HEK293 (cell line): ENCODE data around the gene CDKN2A.

Source experiments
- CTCF ChIA-PET: fragments of 350-600 bp; formaldehyde crosslinking; extraction: SDS; loops from one replicate; lab custom pipeline; 2021; ENCODE audit warnings: antibody characterized with exemption; lab: Yijun Ruan, JAX
- POLR2A ChIA-PET: fragments of 300-600 bp; formaldehyde crosslinking; extraction: SDS; loops from one replicate; lab custom pipeline; 2020; ENCODE audit warnings: antibody characterized with exemption, inconsistent platforms; lab: Yijun Ruan, JAX
- H3K27ac ChIP-seq: fragments of 200-500 bp; sonication (Bioruptor generic); 2 replicates; pipeline ENCODE4 v1.5.1; 2014; ENCODE audit warnings: low read depth, low read length, control low read depth, inconsistent platforms; ENCODE audit errors: extremely low read depth
- H3K36me3 ChIP-seq, 2 experiments: fragments of 200-500 bp in 1 of 2; sonication (Bioruptor generic) in 1 of 2; 1 replicate in 1 of 2; 2 replicates in 1 of 2; pipeline ENCODE4 v1.5.1; 2014 to 2017; ENCODE audit warnings: inconsistent platforms in 2 of 2, low read length in 2 of 2; ENCODE audit not compliant: control insufficient read depth in 2 of 2, insufficient read depth in 1 of 2
- H3K4me1 ChIP-seq: fragments of 200-500 bp; sonication (Bioruptor generic); 2 replicates; pipeline ENCODE4 v1.5.1; 2014; ENCODE audit warnings: mild to moderate bottlenecking, low read length, inconsistent platforms; ENCODE audit not compliant: control insufficient read depth, insufficient read depth
- H3K4me3 ChIP-seq: 2 replicates; pipeline ENCODE4 v1.5.1; 2011; ENCODE audit warnings: low read depth, mild to moderate bottlenecking, control low read depth, low read length, moderate library complexity
- H3K9me3 ChIP-seq: fragments of 200-500 bp; sonication (Bioruptor generic); 2 replicates; pipeline ENCODE4 v1.5.1; 2014; ENCODE audit warnings: low read depth, low read length, inconsistent platforms; ENCODE audit not compliant: control insufficient read depth, insufficient read depth
- FEZF1 ChIP-seq: fragments of 450-650 bp; formaldehyde crosslinking; IDR thresholded peaks from 2 replicates; pipeline ENCODE4 v1.5.1; 2016; ENCODE audit warnings: missing biosample characterization, missing genetic modification characterization
- KLF9 ChIP-seq: fragments of 450-650 bp; formaldehyde crosslinking; IDR thresholded peaks from 2 replicates; pipeline ENCODE4 v1.5.1; 2016; ENCODE audit warnings: missing biosample characterization, missing genetic modification characterization, low read depth
- SALL2 ChIP-seq: fragments of 450-650 bp; formaldehyde crosslinking; IDR thresholded peaks from 2 replicates; pipeline ENCODE4 v1.5.0; 2017; ENCODE audit warnings: missing biosample characterization, mild to moderate bottlenecking, missing genetic modification characterization, borderline replicate concordance
- SETDB1 ChIP-seq: IDR thresholded peaks from one replicate; pipeline ENCODE4 v1.6.1; 2017; ENCODE audit warnings: mild to moderate bottlenecking, low read length, moderate library complexity, mixed read lengths; ENCODE audit not compliant: insufficient read length
- TRIM28 ChIP-seq: IDR thresholded peaks from 2 replicates; pipeline ENCODE4 v1.6.1; 2011; ENCODE audit warnings: low read length, control low read depth, borderline replicate concordance
- ZBTB48 ChIP-seq: fragments of 450-650 bp; formaldehyde crosslinking; IDR thresholded peaks from 2 replicates; pipeline ENCODE4 v1.5.1; 2016; ENCODE audit warnings: missing biosample characterization, missing genetic modification characterization
- ZFP41 ChIP-seq: fragments of 450-650 bp; formaldehyde crosslinking; IDR thresholded peaks from 2 replicates; pipeline ENCODE4 v1.5.1; 2016; ENCODE audit warnings: missing biosample characterization, missing genetic modification characterization, borderline replicate concordance
- ZNF140 ChIP-seq: fragments of 450-650 bp; formaldehyde crosslinking; IDR thresholded peaks from 2 replicates; pipeline ENCODE4 v1.5.1; 2016; ENCODE audit warnings: missing biosample characterization, missing genetic modification characterization
- ZNF174 ChIP-seq: fragments of 450-650 bp; formaldehyde crosslinking; IDR thresholded peaks from 2 replicates; pipeline ENCODE4 v1.5.0; 2017; ENCODE audit warnings: missing biosample characterization, mild to moderate bottlenecking, missing genetic modification characterization
- ZNF19 ChIP-seq: fragments of 450-650 bp; formaldehyde crosslinking; IDR thresholded peaks from 2 replicates; pipeline ENCODE4; 2016; ENCODE audit warnings: missing biosample characterization, missing genetic modification characterization, low read depth
- ZNF529 ChIP-seq: fragments of 450-650 bp; formaldehyde crosslinking; IDR thresholded peaks from 2 replicates; pipeline ENCODE4 v1.5.1; 2017; ENCODE audit warnings: missing genetic modification characterization, missing biosample characterization; ENCODE audit not compliant: insufficient replicate concordance
- ZNF530 ChIP-seq: fragments of 450-650 bp; formaldehyde crosslinking; IDR thresholded peaks from 2 replicates; pipeline ENCODE4 v1.5.1; 2016; ENCODE audit warnings: low read depth, missing biosample characterization, missing genetic modification characterization
- ZNF548 ChIP-seq: fragments of 450-650 bp; formaldehyde crosslinking; IDR thresholded peaks from 2 replicates; pipeline ENCODE4 v1.5.1; 2016; ENCODE audit warnings: missing biosample characterization, missing genetic modification characterization
- ZNF561 ChIP-seq: fragments of 450-650 bp; IDR thresholded peaks from 2 replicates; pipeline ENCODE4 v1.5.1; 2018; ENCODE audit warnings: missing biosample characterization, missing genetic modification characterization, borderline replicate concordance
- ZNF571 ChIP-seq: fragments of 450-650 bp; formaldehyde crosslinking; IDR thresholded peaks from 2 replicates; pipeline ENCODE4 v1.5.0; 2017; ENCODE audit warnings: missing biosample characterization, missing genetic modification characterization
- ZNF792 ChIP-seq: fragments of 450-650 bp; formaldehyde crosslinking; IDR thresholded peaks from 2 replicates; pipeline ENCODE4 v1.5.1; 2016; ENCODE audit warnings: missing biosample characterization, missing genetic modification characterization
- ZXDB ChIP-seq: fragments of 450-650 bp; formaldehyde crosslinking; IDR thresholded peaks from 2 replicates; pipeline ENCODE4 v1.5.1; 2016; ENCODE audit warnings: missing biosample characterization, missing genetic modification characterization
- TF ChIP-seq, protein P1 (sequence below): fragments of 450-650 bp; formaldehyde crosslinking; IDR thresholded peaks from 2 replicates; pipeline ENCODE4 v1.5.1; 2017; ENCODE audit warnings: missing biosample characterization, mild to moderate bottlenecking, missing genetic modification characterization, moderate library complexity
- TF ChIP-seq, protein P2 (sequence below): fragments of 450-650 bp; formaldehyde crosslinking; IDR thresholded peaks from 2 replicates; pipeline ENCODE4 v1.5.1; 2017; ENCODE audit warnings: missing biosample characterization, missing genetic modification characterization
- TF ChIP-seq, protein P3 (sequence below): fragments of 450-650 bp; formaldehyde crosslinking; IDR thresholded peaks from 2 replicates; pipeline ENCODE4 v1.5.1; 2016; ENCODE audit warnings: missing biosample characterization, missing genetic modification characterization
- TF ChIP-seq, protein P4 (sequence below): fragments of 450-650 bp; formaldehyde crosslinking; IDR thresholded peaks from 2 replicates; pipeline ENCODE4 v1.5.1; 2016; ENCODE audit warnings: missing biosample characterization, missing genetic modification characterization

CDKN2A gene

DNA sequence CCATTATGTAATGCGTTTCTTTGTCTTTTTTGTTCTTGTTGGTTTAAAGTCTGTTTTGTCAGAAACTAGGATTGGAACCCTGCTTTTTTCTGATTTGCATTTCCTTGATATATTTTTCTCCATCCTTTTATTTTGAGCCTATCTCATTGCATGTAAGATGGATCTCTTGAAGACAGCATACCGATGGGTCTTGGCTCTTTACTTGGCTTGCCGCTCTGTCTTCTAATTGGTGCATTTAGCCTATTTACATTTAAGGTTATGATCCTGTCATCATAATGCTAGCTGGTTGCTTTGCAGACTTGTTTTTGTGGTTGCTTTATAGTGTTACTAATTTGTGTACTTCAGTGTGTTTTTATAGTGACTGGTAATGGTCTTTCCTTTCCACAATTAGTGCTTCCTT is 28.2 kb upstream of the CDKN2A start:
- POLR2A ChIA-PET, result no interaction called here
- TF ChIP-seq ZBTB48 (tag by site-specific recombination) (no peak), ZNF140 (tag by site-specific recombination) (no peak), ZNF548 (tag by site-specific recombination) (no peak), KLF9 (tag by site-specific recombination) (no peak), SETDB1 (peak; percentile 74), SALL2 (tag by site-specific recombination) (no peak), ZFP41 (tag by site-specific recombination) (no peak), FEZF1 (tag by site-specific recombination) (no peak), ZNF19 (no peak), ZXDB (tag by site-specific recombination) (no peak), ZNF571 (tag by site-specific recombination) (no peak), ZNF529 (peak; percentile 65), ZNF792 (tag by site-specific recombination) (no peak), TRIM28 (0 out of 2 replicates have a peak, but pooled peaks have one; percentile 31), ZNF174 (tag by site-specific recombination) (no peak)
- TF ChIP-seq, protein P1, sequence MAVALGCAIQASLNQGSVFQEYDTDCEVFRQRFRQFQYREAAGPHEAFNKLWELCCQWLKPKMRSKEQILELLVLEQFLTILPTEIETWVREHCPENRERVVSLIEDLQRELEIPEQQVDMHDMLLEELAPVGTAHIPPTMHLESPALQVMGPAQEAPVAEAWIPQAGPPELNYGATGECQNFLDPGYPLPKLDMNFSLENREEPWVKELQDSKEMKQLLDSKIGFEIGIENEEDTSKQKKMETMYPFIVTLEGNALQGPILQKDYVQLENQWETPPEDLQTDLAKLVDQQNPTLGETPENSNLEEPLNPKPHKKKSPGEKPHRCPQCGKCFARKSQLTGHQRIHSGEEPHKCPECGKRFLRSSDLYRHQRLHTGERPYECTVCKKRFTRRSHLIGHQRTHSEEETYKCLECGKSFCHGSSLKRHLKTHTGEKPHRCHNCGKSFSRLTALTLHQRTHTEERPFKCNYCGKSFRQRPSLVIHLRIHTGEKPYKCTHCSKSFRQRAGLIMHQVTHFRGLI (tag by site-specific recombination), result no peak
- TF ChIP-seq, protein P2, sequence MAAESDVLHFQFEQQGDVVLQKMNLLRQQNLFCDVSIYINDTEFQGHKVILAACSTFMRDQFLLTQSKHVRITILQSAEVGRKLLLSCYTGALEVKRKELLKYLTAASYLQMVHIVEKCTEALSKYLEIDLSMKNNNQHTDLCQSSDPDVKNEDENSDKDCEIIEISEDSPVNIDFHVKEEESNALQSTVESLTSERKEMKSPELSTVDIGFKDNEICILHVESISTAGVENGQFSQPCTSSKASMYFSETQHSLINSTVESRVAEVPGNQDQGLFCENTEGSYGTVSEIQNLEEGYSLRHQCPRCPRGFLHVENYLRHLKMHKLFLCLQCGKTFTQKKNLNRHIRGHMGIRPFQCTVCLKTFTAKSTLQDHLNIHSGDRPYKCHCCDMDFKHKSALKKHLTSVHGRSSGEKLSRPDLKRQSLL (tag by site-specific recombination), result no peak
- TF ChIP-seq, protein P3, sequence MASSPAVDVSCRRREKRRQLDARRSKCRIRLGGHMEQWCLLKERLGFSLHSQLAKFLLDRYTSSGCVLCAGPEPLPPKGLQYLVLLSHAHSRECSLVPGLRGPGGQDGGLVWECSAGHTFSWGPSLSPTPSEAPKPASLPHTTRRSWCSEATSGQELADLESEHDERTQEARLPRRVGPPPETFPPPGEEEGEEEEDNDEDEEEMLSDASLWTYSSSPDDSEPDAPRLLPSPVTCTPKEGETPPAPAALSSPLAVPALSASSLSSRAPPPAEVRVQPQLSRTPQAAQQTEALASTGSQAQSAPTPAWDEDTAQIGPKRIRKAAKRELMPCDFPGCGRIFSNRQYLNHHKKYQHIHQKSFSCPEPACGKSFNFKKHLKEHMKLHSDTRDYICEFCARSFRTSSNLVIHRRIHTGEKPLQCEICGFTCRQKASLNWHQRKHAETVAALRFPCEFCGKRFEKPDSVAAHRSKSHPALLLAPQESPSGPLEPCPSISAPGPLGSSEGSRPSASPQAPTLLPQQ (tag by site-specific recombination), result no peak
- Histone ChIP-seq H3K27ac (no peak overlapping the region), H3K4me3 (no peak overlapping the region), H3K9me3 (no peaks in the 10 kb centered on the region; the same call in 1 of the 2 replicates), H3K4me1 (no peaks in the 10 kb centered on the region), H3K36me3 (peaks cover 0 to 6% of the 10 kb centered on the region in 2 experiments; a peak in 2 of 3 replicates)
- CTCF ChIA-PET, result no interaction called here

DNA sequence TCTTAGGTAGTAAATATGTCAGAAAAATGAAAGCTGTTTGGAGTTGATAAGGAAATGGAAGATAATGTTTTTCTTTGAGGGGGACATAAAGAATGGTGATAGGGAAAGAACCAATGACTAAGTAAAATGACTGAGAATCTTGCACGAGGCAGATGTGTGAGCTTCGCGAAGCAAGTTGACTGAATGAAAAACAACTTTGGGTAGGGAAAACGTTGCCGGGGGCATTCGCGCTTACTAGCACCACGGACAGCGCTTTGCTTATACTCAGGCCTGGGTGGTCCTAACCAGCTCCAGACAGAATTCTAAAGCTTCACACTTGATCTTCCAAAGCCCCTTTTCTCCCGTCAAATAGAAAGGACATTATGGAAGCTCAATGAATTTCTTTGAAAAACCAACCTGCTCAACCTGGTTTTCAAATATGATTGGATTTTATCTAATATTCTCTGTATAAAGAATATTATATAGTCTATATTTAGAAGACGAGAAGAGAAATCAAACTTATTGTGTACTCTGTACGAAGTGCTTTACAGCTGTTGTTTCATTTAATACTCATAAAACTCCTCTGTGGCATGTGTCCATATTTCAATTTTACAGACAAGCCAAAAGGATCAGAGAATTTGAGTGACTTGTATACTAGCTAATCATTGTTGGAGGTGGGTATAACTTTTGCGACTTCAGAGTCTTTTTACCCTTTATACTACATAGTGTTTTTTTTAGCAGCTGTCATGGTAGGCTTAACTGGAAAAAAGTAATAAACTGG is 16.9 kb upstream of the CDKN2A start:
- H3K4me3 ChIP-seq, result no peak overlapping the region
- TF ChIP-seq ZNF561 (tag by site-specific recombination) (no peak), ZNF530 (tag by site-specific recombination) (no peak)
- TF ChIP-seq, protein P4, sequence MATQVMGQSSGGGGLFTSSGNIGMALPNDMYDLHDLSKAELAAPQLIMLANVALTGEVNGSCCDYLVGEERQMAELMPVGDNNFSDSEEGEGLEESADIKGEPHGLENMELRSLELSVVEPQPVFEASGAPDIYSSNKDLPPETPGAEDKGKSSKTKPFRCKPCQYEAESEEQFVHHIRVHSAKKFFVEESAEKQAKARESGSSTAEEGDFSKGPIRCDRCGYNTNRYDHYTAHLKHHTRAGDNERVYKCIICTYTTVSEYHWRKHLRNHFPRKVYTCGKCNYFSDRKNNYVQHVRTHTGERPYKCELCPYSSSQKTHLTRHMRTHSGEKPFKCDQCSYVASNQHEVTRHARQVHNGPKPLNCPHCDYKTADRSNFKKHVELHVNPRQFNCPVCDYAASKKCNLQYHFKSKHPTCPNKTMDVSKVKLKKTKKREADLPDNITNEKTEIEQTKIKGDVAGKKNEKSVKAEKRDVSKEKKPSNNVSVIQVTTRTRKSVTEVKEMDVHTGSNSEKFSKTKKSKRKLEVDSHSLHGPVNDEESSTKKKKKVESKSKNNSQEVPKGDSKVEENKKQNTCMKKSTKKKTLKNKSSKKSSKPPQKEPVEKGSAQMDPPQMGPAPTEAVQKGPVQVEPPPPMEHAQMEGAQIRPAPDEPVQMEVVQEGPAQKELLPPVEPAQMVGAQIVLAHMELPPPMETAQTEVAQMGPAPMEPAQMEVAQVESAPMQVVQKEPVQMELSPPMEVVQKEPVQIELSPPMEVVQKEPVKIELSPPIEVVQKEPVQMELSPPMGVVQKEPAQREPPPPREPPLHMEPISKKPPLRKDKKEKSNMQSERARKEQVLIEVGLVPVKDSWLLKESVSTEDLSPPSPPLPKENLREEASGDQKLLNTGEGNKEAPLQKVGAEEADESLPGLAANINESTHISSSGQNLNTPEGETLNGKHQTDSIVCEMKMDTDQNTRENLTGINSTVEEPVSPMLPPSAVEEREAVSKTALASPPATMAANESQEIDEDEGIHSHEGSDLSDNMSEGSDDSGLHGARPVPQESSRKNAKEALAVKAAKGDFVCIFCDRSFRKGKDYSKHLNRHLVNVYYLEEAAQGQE (tag by site-specific recombination), result peak; percentile 91
- no peaks in the 10 kb centered on the region for H3K9me3 ChIP-seq
- no peak overlapping the region for H3K27ac ChIP-seq
- peaks cover 3% of the 10 kb centered on the region; the same call in 1 of the 2 replicates for H3K4me1 ChIP-seq
- peaks cover 6 to 16% of the 10 kb centered on the region in 2 experiments; a peak in 2 of 3 replicates for H3K36me3 ChIP-seq
- ChIA-PET CTCF (interaction anchor here (0.6 to 6.4 kb wide), 12 partner anchors 7 to 233 kb away, joined by 3 to 75 read pairs (median 4); no protein-coding TSS in a partner anchor), POLR2A (interaction anchor here (0.7 to 0.8 kb wide), 2 partner anchors 15 to 209 kb away, joined by 3 read pairs; partner anchors contain the start of gene MTAP)
